Neural progenitor cell (in vitro differentiated cells): ENCODE measurements around the gene CTRB1. TPM values are rescaled to one million over a fixed set of nuclear protein-coding genes. Genes with fewer than 3 reads are reported as not detected.
"Not testable (repeated sequence)": the region's sequence is repeated elsewhere in the genome, so short reads cannot be mapped to it uniquely, and the experiment has no call there.

Experiments
- DNase-seq: peaks from one replicate; pipeline ENCODE4 v3.0.0-alpha.2; 2016; ENCODE audit warnings: low spot score
- H2AFZ ChIP-seq: fragments of 200-600 bp; sonication (generic); replicated peaks from 2 replicates; pipeline ENCODE4 v1.6.1; 2016; ENCODE audit warnings: antibody characterized with exemption
- H3F3A ChIP-seq: fragments of 200-600 bp; sonication (generic); 2 replicates; pipeline ENCODE4 v1.6.1; 2016; ENCODE audit warnings: antibody characterized with exemption, low read depth
- H3K27ac ChIP-seq: fragments of 200-600 bp; sonication (generic); 2 replicates; pipeline ENCODE4 v1.5.1; 2016; ENCODE audit warnings: mild to moderate bottlenecking
- H3K27me3 ChIP-seq: fragments of 200-600 bp; sonication (generic); 2 replicates; pipeline ENCODE4 v1.6.1; 2016; ENCODE audit warnings: mild to moderate bottlenecking, moderate library complexity
- H3K36me3 ChIP-seq: fragments of 200-600 bp; sonication (generic); 2 replicates; pipeline ENCODE4 v1.5.1; 2016
- H3K4me1 ChIP-seq: fragments of 200-600 bp; sonication (generic); 2 replicates; pipeline ENCODE4 v1.6.1; 2016; ENCODE audit warnings: mixed run types
- H3K4me2 ChIP-seq: fragments of 200-600 bp; sonication (generic); 2 replicates; pipeline ENCODE4 v1.6.1; 2016
- H3K4me3 ChIP-seq: fragments of 200-600 bp; sonication (generic); 2 replicates; pipeline ENCODE4 v1.5.1; 2016
- H3K79me2 ChIP-seq: fragments of 200-600 bp; sonication (generic); 2 replicates; pipeline ENCODE4 v1.6.1; 2016; ENCODE audit warnings: low read depth
- H3K9ac ChIP-seq: fragments of 200-600 bp; sonication (generic); 2 replicates; pipeline ENCODE4 v1.6.1; 2016
- H3K9me3 ChIP-seq: fragments of 200-600 bp; sonication (generic); 2 replicates; pipeline ENCODE4 v1.5.1; 2016; ENCODE audit warnings: low read depth
- H4K20me1 ChIP-seq: fragments of 200-600 bp; sonication (generic); 2 replicates; pipeline ENCODE4 v1.6.1; 2016; ENCODE audit warnings: low read depth
- H3K27ac Mint-ChIP-seq: 3 replicates; pipeline ENCODE4 v1.8.0; 2021; ENCODE audit warnings: mixed read lengths
- H3K27me3 Mint-ChIP-seq: 2 replicates; pipeline ENCODE4 v1.8.0; 2022; ENCODE audit warnings: low read depth, mild to moderate bottlenecking, inconsistent platforms, moderate library complexity, mixed read lengths; ENCODE audit not compliant: insufficient read depth
- H3K36me3 Mint-ChIP-seq: 3 replicates; pipeline ENCODE4 v1.8.0; 2021; ENCODE audit warnings: mixed read lengths
- H3K4me1 Mint-ChIP-seq: 3 replicates; pipeline ENCODE4 v1.8.0; 2021; ENCODE audit warnings: mixed read lengths
- H3K4me3 Mint-ChIP-seq: 3 replicates; pipeline ENCODE4 v1.8.0; 2021; ENCODE audit warnings: mild to moderate bottlenecking, moderate library complexity, mixed read lengths
- H3K9me3 Mint-ChIP-seq: 3 replicates; pipeline ENCODE4 v1.8.0; 2020; ENCODE audit warnings: mixed read lengths
- CTCF ChIP-seq: fragments of 200-600 bp; sonication (generic); IDR thresholded peaks from 2 replicates; pipeline ENCODE4 v1.5.1; 2017; ENCODE audit warnings: antibody characterized with exemption, mild to moderate bottlenecking
- EZH2 ChIP-seq: fragments of 200-600 bp; sonication (generic); IDR thresholded peaks from 2 replicates; pipeline ENCODE4 v1.6.1; 2017; ENCODE audit warnings: antibody characterized with exemption, mild to moderate bottlenecking, moderate library complexity
- EZH2phosphoT487 ChIP-seq: fragments of 200-600 bp; sonication (generic); IDR thresholded peaks from 2 replicates; pipeline ENCODE4 v1.6.1; 2017; ENCODE audit warnings: antibody characterized with exemption
- total RNA-seq: library from RNA; depleted of rRNA; stranded (reverse); fragments of >200 nt; gene quantifications from 2 replicates; pipeline ENCODE4 v1.2.3, GENCODE V29; 2015; ENCODE audit warnings: low replicate concordance

Gene CTRB1
- total RNA-seq, 1 donor from 2014 or later: not detected

GRCh38 chr16:75271441-75272096 lies 52.8 kb downstream of the CTRB1 start:
- Histone ChIP-seq H2AFZ (no peak overlapping the region), H3K4me1 (peaks cover under 1% of the 10 kb centered on the region), H3K4me2 (no peak overlapping the region), H3F3A (no peaks in the 10 kb centered on the region), H3K36me3 (no peaks in the 10 kb centered on the region), H3K79me2 (no peaks in the 10 kb centered on the region), H4K20me1 (no peaks in the 10 kb centered on the region), H3K4me3 (no peak overlapping the region), H3K9ac (no peak overlapping the region), H3K27me3 (no peaks in the 10 kb centered on the region), H3K27ac (no peak overlapping the region), H3K9me3 (no peaks in the 10 kb centered on the region)
- H3K4me3 Mint-ChIP-seq: peak overlapping the region; percentile 18
- H3K27ac Mint-ChIP-seq: peak overlapping the region; percentile 14
- DNase-seq: no peak
- no peak for TF ChIP-seq EZH2
- TF ChIP-seq CTCF: no peak
- no peak for TF ChIP-seq EZH2phosphoT487
- H3K27me3 Mint-ChIP-seq: peaks cover 4% of the 10 kb centered on the region
- peaks cover 12% of the 10 kb centered on the region for H3K4me1 Mint-ChIP-seq
- no peaks in the 10 kb centered on the region for H3K9me3 Mint-ChIP-seq
- no peaks in the 10 kb centered on the region for H3K36me3 Mint-ChIP-seq

GRCh38 chr16:75272097-75272551 lies 53.3 kb downstream of the CTRB1 start:
- H3K4me1 ChIP-seq: no peaks in the 10 kb centered on the region
- Mint-ChIP-seq H3K27ac (no peak overlapping the region), H3K36me3 (no peaks in the 10 kb centered on the region), H3K9me3 (no peaks in the 10 kb centered on the region), H3K4me1 (peaks cover 12% of the 10 kb centered on the region), H3K4me3 (no peak overlapping the region), H3K27me3 (peaks cover 4% of the 10 kb centered on the region)
- H3K27ac ChIP-seq: no peak overlapping the region
- H3K9me3 ChIP-seq: no peaks in the 10 kb centered on the region
- no peak overlapping the region for H3K4me3 ChIP-seq
- H3K36me3 ChIP-seq: no peaks in the 10 kb centered on the region
- H3K79me2 ChIP-seq: no peaks in the 10 kb centered on the region
- TF ChIP-seq CTCF: no peak
- no peak for TF ChIP-seq EZH2phosphoT487
- no peak for TF ChIP-seq EZH2
- no peak overlapping the region for H2AFZ ChIP-seq
- no peak overlapping the region for H3K9ac ChIP-seq
- no peaks in the 10 kb centered on the region for H3K27me3 ChIP-seq
- H4K20me1 ChIP-seq: no peaks in the 10 kb centered on the region
- no peak for DNase-seq
- H3K4me2 ChIP-seq: no peak overlapping the region
- H3F3A ChIP-seq: no peaks in the 10 kb centered on the region

- not testable (repeated sequence) for H3K9me3 ChIP-seq, H3K36me3 Mint-ChIP-seq, DNase-seq, H3K4me1 ChIP-seq, H3K79me2 ChIP-seq, H3K27me3 ChIP-seq, H2AFZ ChIP-seq, H3K36me3 ChIP-seq, H3K27ac ChIP-seq, H3K27ac Mint-ChIP-seq, H3K4me3 Mint-ChIP-seq, H3K27me3 Mint-ChIP-seq, H3K4me2 ChIP-seq, H3F3A ChIP-seq, H3K9me3 Mint-ChIP-seq, H3K9ac ChIP-seq, H3K4me3 ChIP-seq, H4K20me1 ChIP-seq
- H3K4me1 Mint-ChIP-seq: peaks cover 12% of the 10 kb centered on the region
These were observed 53.8 kb downstream of the CTRB1 start for GRCh38 chr16:75272629-75273028.

GRCh38 chr16:75273054-75273925 lies 54.5 kb downstream of the CTRB1 start:
- H3F3A ChIP-seq: no peaks in the 10 kb centered on the region
- no peaks in the 10 kb centered on the region for H3K27me3 ChIP-seq
- H3K36me3 Mint-ChIP-seq: no peaks in the 10 kb centered on the region
- H3K27ac ChIP-seq: no peak overlapping the region
- no peak for DNase-seq
- no peaks in the 10 kb centered on the region for H3K79me2 ChIP-seq
- H3K27me3 Mint-ChIP-seq: peaks cover 4% of the 10 kb centered on the region
- H3K9me3 ChIP-seq: no peaks in the 10 kb centered on the region
- no peak overlapping the region for H3K4me2 ChIP-seq
- H3K4me1 ChIP-seq: no peaks in the 10 kb centered on the region
- TF ChIP-seq CTCF (no peak), EZH2 (no peak), EZH2phosphoT487 (no peak)
- peak overlapping the region; percentile 24 for H3K27ac Mint-ChIP-seq
- peaks cover 12% of the 10 kb centered on the region for H3K4me1 Mint-ChIP-seq
- H4K20me1 ChIP-seq: no peaks in the 10 kb centered on the region
- H3K4me3 ChIP-seq: no peak overlapping the region
- no peaks in the 10 kb centered on the region for H3K36me3 ChIP-seq
- no peak overlapping the region for H2AFZ ChIP-seq
- no peak overlapping the region for H3K9ac ChIP-seq
- no peak overlapping the region for H3K4me3 Mint-ChIP-seq
- H3K9me3 Mint-ChIP-seq: no peaks in the 10 kb centered on the region
